OCI-LY1 (cell line): ENCODE results near the gene KCTD8.

ENCODE experiments used
- CTCF ChIP-seq: fragments of 200-600 bp; sonication (generic), shearing (Covaris generic); IDR thresholded peaks from 2 replicates; pipeline ENCODE4 v1.5.1; 2017; ENCODE audit warnings: mild to moderate bottlenecking, antibody characterized with exemption, low read length, moderate library complexity, mixed read lengths
- EZH2 ChIP-seq: fragments of 200-600 bp; sonication (generic), shearing (Covaris generic); IDR thresholded peaks from 2 replicates; pipeline ENCODE4 v1.8.0; 2017; ENCODE audit warnings: borderline replicate concordance, mixed run types, mild to moderate bottlenecking, antibody characterized with exemption, low read length, moderate library complexity, mixed read lengths

GRCh38 chr4:44256414-44256813 is 192.2 kb downstream of the KCTD8 start:
- TF ChIP-seq EZH2 (no peak), CTCF (no peak)
